Loucy (cell line): ENCODE data around the gene CCM2L.

Experiments
- H2AFZ ChIP-seq: fragments of 200-600 bp; sonication (generic); 2 replicates; pipeline ENCODE4 v1.6.0; 2016; ENCODE audit warnings: antibody characterized with exemption, mild to moderate bottlenecking, low read length, moderate library complexity
- H3F3A ChIP-seq: fragments of 200-600 bp; 2 replicates; pipeline ENCODE4 v1.6.0; 2016; ENCODE audit warnings: antibody characterized with exemption, low read depth, mild to moderate bottlenecking
- H3K27me3 ChIP-seq: fragments of 200-600 bp; sonication (generic); 2 replicates; pipeline ENCODE4 v1.6.1; 2014; ENCODE audit warnings: low read length, mild to moderate bottlenecking; ENCODE audit not compliant: insufficient read depth, poor library complexity, severe bottlenecking
- H3K36me3 ChIP-seq: fragments of 200-600 bp; sonication (generic); 2 replicates; pipeline ENCODE4 v1.6.1; 2016; ENCODE audit warnings: low read length; ENCODE audit not compliant: insufficient read depth
- H3K4me1 ChIP-seq: fragments of 200-600 bp; sonication (generic); 2 replicates; pipeline ENCODE4 v1.5.1; 2014; ENCODE audit warnings: low read length, mild to moderate bottlenecking; ENCODE audit not compliant: insufficient read depth, poor library complexity, severe bottlenecking
- H3K4me2 ChIP-seq: fragments of 200-600 bp; sonication (generic); 2 replicates; pipeline ENCODE4 v1.6.0; 2014; ENCODE audit warnings: antibody characterized with exemption, low read length, low read depth, mild to moderate bottlenecking; ENCODE audit not compliant: poor library complexity, severe bottlenecking
- H3K4me3 ChIP-seq: fragments of 200-600 bp; sonication (generic); 2 replicates; pipeline ENCODE4 v1.5.1; 2014; ENCODE audit warnings: low read length, mild to moderate bottlenecking, mixed read lengths; ENCODE audit not compliant: poor library complexity, severe bottlenecking
- H3K79me2 ChIP-seq: fragments of 200-600 bp; sonication (generic); 2 replicates; pipeline ENCODE4 v1.6.1; 2014; ENCODE audit warnings: low read length; ENCODE audit not compliant: insufficient read depth
- H3K9ac ChIP-seq: fragments of 200-600 bp; sonication (generic); 2 replicates; pipeline ENCODE4 v1.6.0; 2014; ENCODE audit warnings: mild to moderate bottlenecking, low read depth, low read length, moderate library complexity; ENCODE audit not compliant: poor library complexity, severe bottlenecking
- H3K9me2 ChIP-seq: fragments of 200-600 bp; sonication (generic); replicated peaks from 2 replicates; pipeline ENCODE4 v1.6.1; 2016; ENCODE audit warnings: low read depth, low read length, mixed read lengths
- H3K9me3 ChIP-seq: fragments of 200-600 bp; sonication (generic); 2 replicates; pipeline ENCODE4 v1.6.1; 2014; ENCODE audit warnings: mild to moderate bottlenecking, antibody characterized with exemption, low read length, low read depth; ENCODE audit not compliant: insufficient read depth
- H4K20me1 ChIP-seq: fragments of 200-600 bp; sonication (generic); 2 replicates; pipeline ENCODE4 v1.6.0; 2014; ENCODE audit warnings: antibody characterized with exemption, low read length, mild to moderate bottlenecking; ENCODE audit not compliant: insufficient read depth, poor library complexity, severe bottlenecking
- CTCF ChIP-seq: fragments of 200-600 bp; sonication (generic); conservative IDR thresholded peaks from 2 replicates; pipeline ENCODE4 v1.5.1; 2014; ENCODE audit warnings: mild to moderate bottlenecking, antibody characterized with exemption, low read length
- EZH2phosphoT487 ChIP-seq: fragments of 200-600 bp; IDR thresholded peaks from 2 replicates; pipeline ENCODE4 v1.6.1; 2018; ENCODE audit warnings: antibody characterized with exemption, mild to moderate bottlenecking, moderate library complexity, borderline replicate concordance

CCM2L gene

GRCh38 chr20:32028647-32029372 lies 18.6 kb downstream of the CCM2L start:
- H3K4me1 ChIP-seq, result no peaks in the 10 kb centered on the region
- H3K4me2 ChIP-seq, result no peak overlapping the region
- no peaks in the 10 kb centered on the region for H3K9me2 ChIP-seq
- H2AFZ ChIP-seq, result no peak overlapping the region
- H3K9me3 ChIP-seq, result no peaks in the 10 kb centered on the region
- TF ChIP-seq EZH2phosphoT487, result no peak
- no peak for TF ChIP-seq CTCF
- H4K20me1 ChIP-seq, result no peaks in the 10 kb centered on the region
- no peaks in the 10 kb centered on the region for H3K79me2 ChIP-seq
- no peaks in the 10 kb centered on the region for H3F3A ChIP-seq
- H3K36me3 ChIP-seq, result no peaks in the 10 kb centered on the region
- no peak overlapping the region for H3K9ac ChIP-seq
- no peak overlapping the region for H3K4me3 ChIP-seq
- no peaks in the 10 kb centered on the region for H3K27me3 ChIP-seq

- Histone ChIP-seq H3F3A (no peaks in the 10 kb centered on the region), H3K79me2 (no peaks in the 10 kb centered on the region), H3K9me3 (no peaks in the 10 kb centered on the region), H3K4me1 (no peaks in the 10 kb centered on the region), H4K20me1 (no peaks in the 10 kb centered on the region), H3K27me3 (no peaks in the 10 kb centered on the region), H3K4me2 (no peak overlapping the region), H3K9ac (no peak overlapping the region), H2AFZ (no peak overlapping the region), H3K9me2 (no peaks in the 10 kb centered on the region), H3K4me3 (no peak overlapping the region), H3K36me3 (no peaks in the 10 kb centered on the region)
- TF ChIP-seq EZH2phosphoT487 (no peak), CTCF (no peak)
Measured at GRCh38 chr20:32029561-32029960, 19.3 kb downstream of the CCM2L start.

GRCh38 chr20:32031007-32031958 lies 21.0 kb downstream of the CCM2L start:
- Histone ChIP-seq H2AFZ (peak overlapping the region; percentile 79; the same call in 1 of the 2 replicates), H3K79me2 (no peaks in the 10 kb centered on the region), H4K20me1 (no peaks in the 10 kb centered on the region), H3K36me3 (no peaks in the 10 kb centered on the region), H3K4me1 (no peaks in the 10 kb centered on the region), H3K9me2 (no peaks in the 10 kb centered on the region), H3K4me3 (peak overlapping the region; percentile 64), H3K27me3 (no peaks in the 10 kb centered on the region), H3K4me2 (peak overlapping the region; percentile 67), H3F3A (no peaks in the 10 kb centered on the region), H3K9me3 (no peaks in the 10 kb centered on the region), H3K9ac (peak overlapping the region; percentile 34)
- TF ChIP-seq EZH2phosphoT487, result no peak
- TF ChIP-seq CTCF, result peak; percentile 100
